Activated naive CD4-positive, alpha-beta T cell treated with anti-CD3 and anti-CD28 coated beads, Interleukin-2, amount 50 U/mL, for 24 hours (primary cell): Measurements from ENCODE around the gene ZMYM2.

Source experiments
- H3K27ac Mint-ChIP-seq: one replicate; pipeline ENCODE4 v1.8.0; 2021; ENCODE audit warnings: mild to moderate bottlenecking, mixed read lengths
- H3K27me3 Mint-ChIP-seq: one replicate; pipeline ENCODE4 v1.8.0; 2021; ENCODE audit warnings: mixed read lengths
- H3K36me3 Mint-ChIP-seq: one replicate; pipeline ENCODE4 v1.8.0; 2021; ENCODE audit warnings: mixed read lengths
- H3K4me1 Mint-ChIP-seq: one replicate; pipeline ENCODE4 v1.8.0; 2021; ENCODE audit warnings: mixed read lengths
- H3K4me3 Mint-ChIP-seq: one replicate; pipeline ENCODE4 v1.8.0; 2021; ENCODE audit warnings: mild to moderate bottlenecking, mixed read lengths
- H3K9me3 Mint-ChIP-seq: one replicate; pipeline ENCODE4 v1.8.0; 2021; ENCODE audit warnings: mixed read lengths

Gene ZMYM2

DNA sequence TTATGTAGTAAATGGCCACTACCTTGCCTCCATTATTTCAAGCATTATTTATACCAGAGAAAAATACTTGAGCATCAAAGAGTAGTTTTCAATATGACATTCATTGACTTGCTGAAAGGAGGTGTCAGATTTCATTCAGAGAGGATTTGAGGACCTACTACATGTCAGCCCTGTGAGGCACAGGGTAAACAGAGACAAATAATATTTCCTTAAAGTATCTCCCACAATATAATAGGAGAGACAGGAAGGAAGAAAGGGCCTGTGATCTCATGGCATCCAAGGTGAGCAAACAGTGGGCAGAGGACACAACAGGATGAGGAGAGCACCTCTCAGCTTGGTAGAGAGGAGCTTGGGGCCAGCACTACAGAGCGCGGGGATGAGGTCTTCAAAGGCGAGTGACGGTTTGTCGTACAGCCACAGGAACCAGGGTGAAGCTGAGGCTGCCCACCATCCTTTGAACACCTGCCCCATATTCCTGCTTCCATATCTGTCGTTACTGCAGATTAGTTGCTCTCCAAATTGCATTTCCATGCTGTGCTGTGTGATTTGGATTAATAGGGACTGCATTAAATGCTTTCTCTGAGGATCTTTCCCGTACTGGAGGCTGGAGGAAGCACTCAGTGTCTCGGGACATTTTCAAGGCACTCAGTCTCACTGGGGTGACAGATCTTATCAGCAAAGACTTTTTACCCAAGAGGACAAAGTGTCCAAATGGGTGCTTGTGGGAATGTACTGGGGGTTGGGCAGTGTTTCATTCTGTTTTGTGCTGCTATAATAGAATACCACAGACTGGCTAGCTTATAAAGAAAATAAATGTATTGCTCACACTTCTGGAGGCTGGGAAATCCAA is 143.2 kb downstream of the ZMYM2 start:
- H3K27me3 Mint-ChIP-seq: peaks cover 44% of the 10 kb centered on the region
- H3K4me1 Mint-ChIP-seq: no peaks in the 10 kb centered on the region
- no peaks in the 10 kb centered on the region for H3K36me3 Mint-ChIP-seq
- no peaks in the 10 kb centered on the region for H3K9me3 Mint-ChIP-seq
- H3K27ac Mint-ChIP-seq: no peak overlapping the region
- no peak overlapping the region for H3K4me3 Mint-ChIP-seq

DNA sequence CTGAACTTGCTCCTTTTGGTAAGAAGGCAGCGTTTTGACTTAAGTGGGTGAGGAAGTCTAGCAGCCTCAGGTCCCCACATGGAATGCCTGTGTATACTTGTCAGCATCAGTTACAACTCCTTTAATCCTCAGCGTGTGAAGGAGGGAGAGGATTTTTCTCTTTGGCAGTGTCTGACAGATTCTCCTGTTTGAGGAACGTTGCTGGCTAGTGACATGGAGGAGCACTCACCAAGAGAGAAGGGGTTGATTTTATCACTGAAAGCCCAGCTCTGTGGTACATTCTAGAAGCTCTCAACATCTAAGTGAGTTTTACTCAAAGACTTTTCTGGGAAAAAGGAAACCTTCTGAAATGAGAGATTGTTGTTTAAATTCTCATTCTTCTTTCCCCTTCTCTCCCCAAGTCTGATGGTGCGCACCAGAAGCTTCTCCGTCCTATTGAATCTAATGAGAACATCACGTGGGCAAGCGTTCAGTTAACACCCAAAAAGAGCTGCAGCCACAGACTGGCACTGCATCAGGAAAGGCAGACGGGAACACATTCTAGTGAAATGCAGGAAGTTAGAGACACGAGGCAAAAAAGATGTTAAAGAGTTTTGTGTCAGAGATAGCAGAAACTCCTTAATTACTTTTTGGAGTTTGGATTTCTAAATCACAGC is 144.1 kb downstream of the ZMYM2 start:
- no peaks in the 10 kb centered on the region for H3K9me3 Mint-ChIP-seq
- no peaks in the 10 kb centered on the region for H3K4me1 Mint-ChIP-seq
- H3K27ac Mint-ChIP-seq: no peak overlapping the region
- H3K36me3 Mint-ChIP-seq: no peaks in the 10 kb centered on the region
- H3K27me3 Mint-ChIP-seq: peaks cover 44% of the 10 kb centered on the region
- no peak overlapping the region for H3K4me3 Mint-ChIP-seq

- Mint-ChIP-seq H3K27me3 (peaks cover 33% of the 10 kb centered on the region), H3K4me3 (no peak overlapping the region)
Measured at GRCh38 chr13:20105161-20105689, 146.7 kb downstream of the ZMYM2 start.

DNA sequence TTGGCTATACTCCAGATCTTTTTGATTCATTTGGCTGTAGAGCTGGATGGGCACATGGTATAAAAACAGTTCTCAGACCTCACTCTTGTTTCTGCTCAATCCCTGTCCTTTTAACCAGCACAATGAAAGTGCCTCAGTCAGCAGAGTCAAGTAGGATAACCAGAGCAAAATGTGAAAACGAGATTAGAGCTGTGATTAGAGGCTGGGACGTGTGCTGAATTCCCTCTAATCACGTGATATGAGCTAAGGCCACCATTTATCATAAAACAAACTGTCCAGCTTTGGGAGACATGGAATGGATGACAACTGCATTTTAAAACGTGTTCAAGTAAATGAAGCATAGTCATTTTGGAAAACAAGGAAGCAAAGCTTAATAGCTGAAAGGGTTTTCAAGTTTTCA is 148.2 kb downstream of the ZMYM2 start:
- no peak overlapping the region for H3K4me3 Mint-ChIP-seq
- H3K4me1 Mint-ChIP-seq: no peaks in the 10 kb centered on the region
- H3K9me3 Mint-ChIP-seq: no peaks in the 10 kb centered on the region
- no peaks in the 10 kb centered on the region for H3K36me3 Mint-ChIP-seq
- H3K27me3 Mint-ChIP-seq: peaks cover 25% of the 10 kb centered on the region
- no peak overlapping the region for H3K27ac Mint-ChIP-seq

More at GRCh38 chr13:20105161-20105689, 146.7 kb downstream of the ZMYM2 start:
- H3K4me1 Mint-ChIP-seq: no peaks in the 10 kb centered on the region
- no peaks in the 10 kb centered on the region for H3K9me3 Mint-ChIP-seq
- H3K27ac Mint-ChIP-seq: no peak overlapping the region
- H3K36me3 Mint-ChIP-seq: no peaks in the 10 kb centered on the region

DNA sequence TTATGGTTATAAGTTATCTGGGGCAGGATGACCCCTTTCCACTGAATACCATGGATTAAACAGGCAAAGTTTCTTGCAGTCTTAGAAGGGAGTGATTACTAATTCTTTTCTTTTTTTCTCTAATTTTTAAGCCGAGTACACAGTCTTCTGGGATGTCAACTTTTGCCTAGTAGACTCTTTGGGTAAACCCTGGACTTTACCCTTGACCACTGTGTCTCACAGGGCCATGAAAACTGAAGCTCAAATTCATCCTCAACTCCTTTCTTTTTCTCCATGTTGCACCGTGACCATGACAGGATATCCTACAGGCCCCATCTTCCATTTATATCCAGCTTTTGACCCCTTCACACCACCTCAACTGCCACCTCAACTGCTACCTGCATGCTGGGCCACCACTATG is 150.5 kb downstream of the ZMYM2 start:
- Mint-ChIP-seq H3K27me3 (peaks cover 16% of the 10 kb centered on the region), H3K9me3 (no peaks in the 10 kb centered on the region), H3K4me3 (no peak overlapping the region), H3K4me1 (no peaks in the 10 kb centered on the region), H3K36me3 (no peaks in the 10 kb centered on the region), H3K27ac (no peak overlapping the region)

- H3K27me3 Mint-ChIP-seq: no peaks in the 10 kb centered on the region
- no peak overlapping the region for H3K4me3 Mint-ChIP-seq
- peaks cover 2% of the 10 kb centered on the region for H3K4me1 Mint-ChIP-seq
- no peaks in the 10 kb centered on the region for H3K9me3 Mint-ChIP-seq
- no peak overlapping the region for H3K27ac Mint-ChIP-seq
- no peaks in the 10 kb centered on the region for H3K36me3 Mint-ChIP-seq
Measured at GRCh38 chr13:20114066-20114610, 155.6 kb downstream of the ZMYM2 start.

GRCh38 chr13:20116213-20116612 is 157.7 kb downstream of the ZMYM2 start:
- Mint-ChIP-seq H3K27me3 (no peaks in the 10 kb centered on the region), H3K4me1 (peaks cover 18% of the 10 kb centered on the region), H3K4me3 (no peak overlapping the region), H3K27ac (no peak overlapping the region), H3K9me3 (no peaks in the 10 kb centered on the region), H3K36me3 (no peaks in the 10 kb centered on the region)

DNA sequence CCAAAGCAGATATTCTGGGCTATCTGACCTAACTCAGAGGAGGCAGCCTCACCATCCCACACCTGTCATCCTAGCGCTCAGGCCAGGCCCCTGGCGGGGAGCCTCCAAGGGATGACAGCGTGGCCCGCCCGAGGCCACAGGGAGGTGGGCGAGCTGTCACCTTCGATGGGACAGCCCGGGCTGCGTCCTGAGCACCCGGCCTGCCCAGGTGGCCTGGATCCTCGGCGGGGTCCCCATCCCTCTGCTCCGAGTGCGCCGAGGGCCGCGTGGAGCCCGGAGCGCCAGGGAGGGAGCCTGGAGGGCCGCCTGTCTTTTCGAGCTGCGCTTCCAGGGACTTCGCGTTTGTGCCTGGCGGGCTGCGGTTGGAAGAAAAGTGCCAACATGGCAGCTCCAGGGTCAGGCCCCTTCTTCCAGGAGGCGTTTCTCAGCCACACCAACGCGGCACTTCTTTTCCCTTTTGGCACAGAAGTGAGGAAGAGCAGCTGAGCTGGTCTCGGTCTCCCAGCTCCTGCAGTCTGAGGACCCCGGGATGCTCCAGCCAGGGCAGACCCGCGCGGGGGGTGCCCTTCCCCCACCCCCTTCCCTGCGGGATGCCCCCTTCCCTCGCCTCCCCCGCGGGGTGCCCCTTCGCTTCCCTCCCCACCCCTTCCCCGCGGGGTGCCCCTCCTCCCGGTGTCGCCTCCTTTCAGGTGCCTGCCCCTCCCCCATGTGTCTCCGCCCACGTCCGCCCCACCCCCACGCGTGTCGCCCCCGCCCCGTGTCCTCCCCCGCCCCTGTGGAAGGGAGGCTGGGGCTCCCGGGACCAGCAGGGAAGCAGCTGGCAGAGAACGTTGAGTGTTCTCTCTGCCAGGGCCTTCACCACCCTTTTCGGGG is 160.0 kb downstream of the ZMYM2 start:
- Mint-ChIP-seq H3K4me3 (peak overlapping the region; percentile 87), H3K9me3 (no peaks in the 10 kb centered on the region), H3K27ac (peak overlapping the region; percentile 80), H3K36me3 (no peaks in the 10 kb centered on the region), H3K27me3 (no peaks in the 10 kb centered on the region), H3K4me1 (peaks cover 19% of the 10 kb centered on the region)

DNA sequence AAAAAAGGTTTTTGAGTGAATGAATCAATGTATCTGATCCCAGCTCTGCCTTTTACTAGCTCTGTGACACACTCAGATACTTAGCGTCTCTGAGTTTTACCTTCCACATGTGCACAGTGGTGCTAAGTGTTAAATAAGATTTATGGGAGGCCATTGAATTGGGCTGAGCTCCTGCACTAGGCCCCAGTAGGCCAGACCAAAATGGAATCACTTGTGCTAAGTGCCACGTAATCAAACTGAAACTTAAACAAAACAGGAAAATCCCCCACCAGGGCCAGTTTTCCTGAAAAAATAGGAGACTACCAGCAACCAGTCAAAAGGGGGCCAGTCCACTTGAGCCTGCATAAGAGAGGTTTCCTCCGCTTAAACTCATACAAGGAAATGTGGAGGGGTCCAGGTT is 161.4 kb downstream of the ZMYM2 start:
- no peaks in the 10 kb centered on the region for H3K36me3 Mint-ChIP-seq
- peak overlapping the region; percentile 87 for H3K4me3 Mint-ChIP-seq
- no peaks in the 10 kb centered on the region for H3K9me3 Mint-ChIP-seq
- no peak overlapping the region for H3K27ac Mint-ChIP-seq
- peaks cover 4% of the 10 kb centered on the region for H3K27me3 Mint-ChIP-seq
- H3K4me1 Mint-ChIP-seq: peaks cover 19% of the 10 kb centered on the region

GRCh38 chr13:20121159-20121525 is 162.6 kb downstream of the ZMYM2 start:
- H3K36me3 Mint-ChIP-seq: no peaks in the 10 kb centered on the region
- H3K27me3 Mint-ChIP-seq: peaks cover 7% of the 10 kb centered on the region
- H3K4me3 Mint-ChIP-seq: peak overlapping the region; percentile 61
- peaks cover 19% of the 10 kb centered on the region for H3K4me1 Mint-ChIP-seq
- H3K27ac Mint-ChIP-seq: no peak overlapping the region
- no peaks in the 10 kb centered on the region for H3K9me3 Mint-ChIP-seq

DNA sequence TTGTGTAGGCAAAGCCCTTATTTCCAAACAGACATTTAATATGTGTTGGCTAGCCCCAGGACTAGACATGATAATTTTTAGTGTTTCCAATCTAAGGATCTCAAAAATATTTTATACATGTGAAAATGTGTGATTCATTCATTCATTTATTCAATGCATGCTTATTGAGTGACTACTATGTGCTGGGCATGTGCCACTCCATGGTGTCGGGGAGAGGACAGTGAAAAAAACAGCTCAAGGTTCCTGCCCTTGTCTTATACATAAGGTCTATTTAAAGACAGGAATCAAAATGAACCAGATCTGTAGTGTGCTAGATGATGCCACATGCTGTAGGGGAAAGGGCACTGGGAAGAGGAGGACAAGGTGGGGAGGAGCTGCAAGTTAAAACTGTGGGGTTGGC is 165.8 kb downstream of the ZMYM2 start:
- Mint-ChIP-seq H3K4me3 (no peak overlapping the region), H3K27ac (no peak overlapping the region), H3K9me3 (no peaks in the 10 kb centered on the region), H3K4me1 (peaks cover 15% of the 10 kb centered on the region), H3K36me3 (no peaks in the 10 kb centered on the region), H3K27me3 (peaks cover 9% of the 10 kb centered on the region)

DNA sequence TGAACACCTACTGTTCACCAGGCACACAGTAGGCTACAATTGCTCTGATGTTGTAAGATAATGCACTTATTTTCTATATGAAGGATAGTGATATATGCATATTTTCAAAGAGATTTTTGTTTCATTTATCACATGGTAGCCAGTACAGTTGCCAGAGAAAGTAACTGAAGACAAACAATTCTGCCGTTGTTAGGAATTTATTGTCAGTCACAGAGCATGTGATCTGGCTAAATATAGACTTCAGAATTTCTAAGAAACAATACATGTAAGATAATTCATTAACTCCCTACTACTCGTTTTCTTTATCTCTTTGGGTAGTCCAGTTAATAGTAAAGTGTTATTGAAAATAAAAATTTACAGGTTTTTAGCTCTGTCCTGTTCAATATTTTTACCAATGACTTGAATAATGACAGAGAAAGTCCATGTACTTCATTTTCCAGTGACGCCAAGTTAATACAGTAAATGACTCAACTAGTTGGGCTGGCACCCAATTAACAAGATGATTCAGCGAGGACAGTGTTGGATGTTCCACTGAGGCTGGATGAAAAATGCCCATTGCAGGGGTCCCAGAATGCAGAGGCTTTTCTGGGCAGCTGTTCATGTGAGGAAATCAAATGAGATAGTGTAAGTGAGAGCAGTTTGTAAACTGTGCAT is 166.7 kb downstream of the ZMYM2 start:
- Mint-ChIP-seq H3K9me3 (no peaks in the 10 kb centered on the region), H3K36me3 (no peaks in the 10 kb centered on the region), H3K4me1 (peaks cover 6% of the 10 kb centered on the region), H3K4me3 (no peak overlapping the region), H3K27ac (no peak overlapping the region), H3K27me3 (peaks cover 9% of the 10 kb centered on the region)

GRCh38 chr13:20125783-20126165 is 167.2 kb downstream of the ZMYM2 start:
- peaks cover 4% of the 10 kb centered on the region for H3K4me1 Mint-ChIP-seq
- no peak overlapping the region for H3K27ac Mint-ChIP-seq
- no peaks in the 10 kb centered on the region for H3K36me3 Mint-ChIP-seq
- no peak overlapping the region for H3K4me3 Mint-ChIP-seq
- H3K9me3 Mint-ChIP-seq: no peaks in the 10 kb centered on the region
- peaks cover 9% of the 10 kb centered on the region for H3K27me3 Mint-ChIP-seq

GRCh38 chr13:20126541-20127261 is 168.2 kb downstream of the ZMYM2 start:
- Mint-ChIP-seq H3K4me1 (no peaks in the 10 kb centered on the region), H3K9me3 (no peaks in the 10 kb centered on the region), H3K4me3 (no peak overlapping the region), H3K27me3 (peaks cover 9% of the 10 kb centered on the region), H3K27ac (no peak overlapping the region), H3K36me3 (no peaks in the 10 kb centered on the region)
